NOMO-1 (cell line): ENCODE results near the gene RMND5A.

Experiments
- DNase-seq, 2 experiments: peaks; one replicate each; lab custom pipeline; 2025; ENCODE audit not compliant: unreplicated experiment in 2 of 2; lab: John Stamatoyannopoulos, UW

The RMND5A gene

DNA sequence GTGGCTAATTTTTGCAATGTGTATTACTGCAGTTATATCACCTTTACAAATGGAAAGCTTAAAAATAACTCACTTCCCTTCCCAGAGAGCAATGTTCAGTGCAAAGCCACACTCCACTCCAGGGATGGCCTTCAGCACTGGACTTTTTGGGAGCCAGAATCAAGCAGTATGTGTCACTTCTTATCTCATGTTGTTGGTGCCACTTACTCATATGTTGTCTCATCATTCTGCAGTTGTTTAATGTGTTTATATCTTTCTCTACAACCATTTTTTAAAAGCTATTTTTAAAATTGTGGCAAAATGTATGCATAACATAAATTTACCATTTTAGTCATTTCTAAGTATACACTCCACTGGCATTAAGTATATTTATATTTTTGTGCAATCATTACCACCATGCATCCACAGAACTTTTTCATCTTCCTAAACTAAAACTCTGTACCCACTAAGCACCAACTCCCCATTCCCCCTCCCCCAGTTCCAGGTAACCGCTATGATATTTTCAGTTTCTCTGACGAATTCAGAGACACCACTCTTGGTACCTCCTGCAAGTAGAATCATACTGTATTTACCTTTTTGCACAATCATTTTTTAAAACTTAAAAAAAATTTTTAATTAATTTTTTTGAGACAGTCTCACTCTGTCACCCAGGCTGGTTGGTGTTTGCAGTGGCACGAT lies 102.7 kb downstream of the RMND5A start:
- no peak for DNase-seq

DNA sequence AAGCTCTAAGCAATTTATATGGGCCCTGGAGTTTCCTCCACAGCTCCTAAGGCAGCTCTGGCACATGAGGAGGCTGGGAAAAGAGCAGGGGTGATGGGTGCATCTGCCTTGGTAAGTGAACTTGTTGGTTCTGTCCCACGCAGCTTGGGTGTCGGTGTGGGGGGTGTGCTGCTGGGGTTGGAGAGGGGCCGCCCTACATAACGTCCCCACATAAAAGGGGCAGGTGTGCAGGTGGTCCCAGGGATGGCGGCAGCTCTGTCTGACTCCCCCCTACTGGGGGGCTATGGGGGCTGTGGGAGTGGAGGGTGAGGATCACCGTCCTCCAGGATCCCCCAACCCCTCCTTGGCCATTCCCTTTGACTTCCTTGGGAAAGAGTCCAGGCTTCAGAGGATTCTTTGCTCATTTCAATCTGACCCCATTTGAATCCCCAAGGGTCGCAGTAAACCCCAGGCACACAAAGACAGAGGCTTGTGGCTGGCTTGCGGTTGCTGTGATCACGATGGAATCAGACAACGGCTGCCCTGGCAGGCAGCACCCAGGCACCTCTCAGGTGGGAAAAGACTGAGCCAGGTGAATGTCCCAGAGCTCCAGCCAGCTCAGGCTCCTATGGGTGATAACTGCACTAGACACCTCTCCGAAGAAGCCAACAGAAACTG lies 105.1 kb downstream of the RMND5A start:
- no peak for DNase-seq

DNA sequence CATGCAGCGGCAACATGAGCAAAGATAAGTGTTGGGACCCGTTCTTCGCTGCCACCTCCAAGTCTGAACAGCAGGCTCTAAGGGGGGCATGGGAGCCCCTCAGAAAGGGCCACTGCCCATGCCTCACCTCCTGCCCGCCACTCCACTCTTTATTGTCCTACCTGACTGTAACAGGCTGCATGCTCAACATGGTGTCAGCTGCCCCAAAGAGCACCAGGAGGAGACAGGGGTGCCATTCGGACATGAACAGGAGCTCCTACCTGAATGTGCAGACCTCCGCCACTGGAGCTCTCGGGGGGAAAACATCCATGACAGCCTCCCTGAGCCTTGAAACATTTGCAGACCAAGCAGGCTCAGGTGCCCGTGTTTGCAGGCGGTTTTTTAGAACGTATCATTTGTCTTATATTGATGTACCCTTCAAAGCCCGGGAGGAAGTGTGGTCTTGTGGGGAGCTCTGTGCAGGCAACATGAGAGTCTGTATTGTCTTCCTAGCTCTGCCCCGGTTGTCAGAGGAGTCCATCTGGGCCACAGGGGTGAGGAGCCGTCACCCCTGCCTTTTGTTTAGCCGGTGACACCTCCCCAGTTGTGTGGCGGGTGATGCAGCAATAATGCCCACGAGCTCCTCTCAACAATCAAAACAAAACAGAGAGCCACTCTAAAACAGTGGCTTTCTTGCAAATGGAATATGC lies 105.7 kb downstream of the RMND5A start:
- DNase-seq, result no peak

DNA sequence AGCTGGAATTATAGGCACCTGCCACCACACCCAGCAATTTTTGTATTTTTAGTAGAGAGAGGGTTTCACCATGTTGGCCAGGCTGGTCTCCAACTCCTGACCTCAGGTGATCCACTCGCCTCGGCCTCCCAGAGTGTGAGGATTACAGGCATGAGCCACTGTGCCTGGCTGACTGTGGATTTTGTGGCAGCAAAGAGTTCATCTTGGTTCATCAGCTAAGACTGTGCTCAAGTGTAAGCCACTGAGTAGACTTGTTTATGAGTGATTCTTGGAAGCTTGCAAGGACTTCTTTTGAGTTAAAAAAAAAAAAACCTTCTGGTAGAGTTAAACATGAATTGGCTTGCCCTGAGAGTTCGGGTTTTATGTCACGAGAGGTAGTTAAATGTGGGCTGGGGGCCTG lies 106.9 kb downstream of the RMND5A start:
- no peak for DNase-seq
